Measurements from ENCODE around the gene RPL23.

DNA sequence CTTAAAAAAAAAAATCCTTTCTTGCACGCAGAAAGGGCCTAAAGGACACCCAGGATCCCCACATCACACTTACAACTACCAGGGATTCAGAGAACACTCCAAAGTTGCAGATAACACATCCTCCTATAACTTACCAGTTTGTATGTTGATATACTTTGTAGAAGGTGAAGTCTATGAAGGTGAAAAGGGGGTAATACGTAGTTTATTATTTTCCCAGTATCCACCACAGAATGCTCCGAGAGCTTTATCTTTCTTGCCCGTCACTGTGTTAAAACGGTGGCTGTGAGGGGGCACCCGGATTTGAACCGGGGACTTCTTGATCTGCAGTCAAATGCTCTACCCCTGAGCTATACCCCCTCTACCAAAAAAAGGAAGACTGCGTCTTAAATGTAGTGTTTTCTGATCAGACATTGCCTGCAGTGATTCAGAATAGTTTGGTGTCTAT, 7.9 kb upstream of the RPL23 start:
- TF ChIP-seq NFYB (IDR thresholded peaks at IDR 0.05; ENCODE audit: insufficient read depth, low read depth, low read length) (no peak), HCFC1 (IDR thresholded peaks at IDR 0.05; ENCODE audit: low read length) (no peak), CBX3 (IDR thresholded peaks at IDR 0.05; ENCODE audit: borderline replicate concordance, low read depth) (no peak), SUPT20H (IDR thresholded peaks at IDR 0.05; ENCODE audit: borderline replicate concordance, control insufficient read depth, low read depth, low read length) (no peak)

Data from GM12878 (cell line).